Ascending aorta (tissue), 2 donors: ENCODE results near the gene LFNG. TPM values are rescaled to one million over a fixed set of nuclear protein-coding genes. Genes with fewer than 3 reads are reported as not detected.

Experiments
- DNase-seq, 2 donors: peaks; one replicate each; pipeline ENCODE4 v3.0.0-alpha.2; 2019; ENCODE audit warnings: low spot score in 2 of 2
- H3K27ac ChIP-seq, 2 donors: fragments of 200-600 bp; sonication (generic); one replicate each; pipeline ENCODE4 v1.5.1; 2016 to 2017; ENCODE audit warnings: mild to moderate bottlenecking in 1 of 2
- H3K27me3 ChIP-seq: fragments of 200-600 bp; sonication (generic); one replicate; pipeline ENCODE4 v1.5.1; 2017
- H3K36me3 ChIP-seq, 2 donors: fragments of 200-600 bp; sonication (generic); one replicate each; pipeline ENCODE4 v1.5.1; 2016
- H3K4me1 ChIP-seq, 2 donors: fragments of 200-600 bp; sonication (generic); one replicate each; pipeline ENCODE4 v1.5.1; 2016 to 2017; ENCODE audit warnings: mild to moderate bottlenecking in 1 of 2
- H3K4me3 ChIP-seq, 2 donors: fragments of 200-600 bp; sonication (generic); one replicate each; pipeline ENCODE4 v1.5.1; 2016 to 2017; ENCODE audit warnings: mild to moderate bottlenecking in 1 of 2
- H3K9me3 ChIP-seq, 2 donors: fragments of 200-600 bp; sonication (generic); one replicate each; pipeline ENCODE4 v1.5.1; 2016
- intact Hi-C: fragments of 100-400 bp; cut with DNase I; formaldehyde crosslinking; loops from one replicate; pipeline ENCODE4 v1.15.1; 2023
- total RNA-seq: library from RNA; depleted of rRNA; stranded (reverse); fragments of >200 nt; gene quantifications from one replicate; pipeline ENCODE4 v1.1.0, GENCODE V29; 2016
- TF ChIP-seq, protein P1 (sequence below), 3 experiments: fragments of 200-600 bp in 2 of 3; fragments of 450-650 bp in 1 of 3; sonication (generic) in 2 of 3; IDR thresholded peaks; one replicate each; pipeline ENCODE4 v1.5.1; 2016 to 2019; ENCODE audit warnings: antibody characterized with exemption in 3 of 3, mild to moderate bottlenecking in 1 of 3, moderate library complexity in 1 of 3

LFNG gene
- total RNA-seq, 1 donor from 2014 or later, result 102 TPM

GRCh38 chr7:2505401-2505800, 14.2 kb upstream of the LFNG start:
- H3K27me3 ChIP-seq, result no peaks in the 10 kb centered on the region
- H3K4me3 ChIP-seq, result no peak overlapping the region
- TF ChIP-seq, protein P1, sequence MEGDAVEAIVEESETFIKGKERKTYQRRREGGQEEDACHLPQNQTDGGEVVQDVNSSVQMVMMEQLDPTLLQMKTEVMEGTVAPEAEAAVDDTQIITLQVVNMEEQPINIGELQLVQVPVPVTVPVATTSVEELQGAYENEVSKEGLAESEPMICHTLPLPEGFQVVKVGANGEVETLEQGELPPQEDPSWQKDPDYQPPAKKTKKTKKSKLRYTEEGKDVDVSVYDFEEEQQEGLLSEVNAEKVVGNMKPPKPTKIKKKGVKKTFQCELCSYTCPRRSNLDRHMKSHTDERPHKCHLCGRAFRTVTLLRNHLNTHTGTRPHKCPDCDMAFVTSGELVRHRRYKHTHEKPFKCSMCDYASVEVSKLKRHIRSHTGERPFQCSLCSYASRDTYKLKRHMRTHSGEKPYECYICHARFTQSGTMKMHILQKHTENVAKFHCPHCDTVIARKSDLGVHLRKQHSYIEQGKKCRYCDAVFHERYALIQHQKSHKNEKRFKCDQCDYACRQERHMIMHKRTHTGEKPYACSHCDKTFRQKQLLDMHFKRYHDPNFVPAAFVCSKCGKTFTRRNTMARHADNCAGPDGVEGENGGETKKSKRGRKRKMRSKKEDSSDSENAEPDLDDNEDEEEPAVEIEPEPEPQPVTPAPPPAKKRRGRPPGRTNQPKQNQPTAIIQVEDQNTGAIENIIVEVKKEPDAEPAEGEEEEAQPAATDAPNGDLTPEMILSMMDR (IDR thresholded peaks at IDR 0.05), result no peak
- no peaks in the 10 kb centered on the region for H3K36me3 ChIP-seq
- no peak for DNase-seq
- intact Hi-C loops, result no loop called here
- H3K4me1 ChIP-seq, result no peaks in the 10 kb centered on the region
- H3K27ac ChIP-seq, result no peak overlapping the region
- H3K9me3 ChIP-seq, result no peaks in the 10 kb centered on the region

GRCh38 chr7:2507208-2507916, 12.2 kb upstream of the LFNG start:
- TF ChIP-seq, protein P1 (IDR thresholded peaks at IDR 0.05), result no peak
- H3K4me3 ChIP-seq, result no peak overlapping the region
- H3K36me3 ChIP-seq, result no peaks in the 10 kb centered on the region
- H3K27ac ChIP-seq, result no peak overlapping the region
- no peaks in the 10 kb centered on the region for H3K27me3 ChIP-seq
- peaks cover 0 to 4% of the 10 kb centered on the region in 2 donors for H3K4me1 ChIP-seq
- DNase-seq, result no peak
- H3K9me3 ChIP-seq, result no peaks in the 10 kb centered on the region
- intact Hi-C loops, result no loop called here

DNA sequence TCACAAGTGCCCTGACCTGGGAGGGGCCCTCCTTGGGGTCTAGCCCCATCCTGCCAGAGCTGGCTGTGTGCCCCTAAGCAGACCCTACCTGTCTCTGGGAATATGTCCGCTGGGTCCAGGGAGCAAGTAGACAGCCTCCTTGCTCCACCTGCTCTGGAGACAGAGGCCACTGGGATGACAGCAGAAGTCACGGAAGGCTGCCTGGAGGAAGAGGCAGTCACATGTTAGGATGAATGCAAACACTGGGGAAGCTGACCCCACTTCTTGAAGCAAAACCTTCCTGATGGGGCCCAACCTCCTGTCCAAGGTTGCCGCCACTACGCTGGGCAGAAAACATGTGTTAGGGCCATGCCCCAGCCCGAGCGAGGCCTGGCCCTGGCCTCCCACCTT, 11.7 kb upstream of the LFNG start:
- H3K4me3 ChIP-seq, result no peak overlapping the region
- no peaks in the 10 kb centered on the region for H3K27me3 ChIP-seq
- peaks cover 0 to 4% of the 10 kb centered on the region in 2 donors for H3K4me1 ChIP-seq
- H3K9me3 ChIP-seq, result no peaks in the 10 kb centered on the region
- TF ChIP-seq, protein P1 (IDR thresholded peaks at IDR 0.05), result no peak
- intact Hi-C loops, result no loop called here
- no peak for DNase-seq
- no peak overlapping the region for H3K27ac ChIP-seq
- no peaks in the 10 kb centered on the region for H3K36me3 ChIP-seq

- no peak overlapping the region for H3K27ac ChIP-seq
Observed at GRCh38 chr7:2508327-2509215, 11.0 kb upstream of the LFNG start.

DNA sequence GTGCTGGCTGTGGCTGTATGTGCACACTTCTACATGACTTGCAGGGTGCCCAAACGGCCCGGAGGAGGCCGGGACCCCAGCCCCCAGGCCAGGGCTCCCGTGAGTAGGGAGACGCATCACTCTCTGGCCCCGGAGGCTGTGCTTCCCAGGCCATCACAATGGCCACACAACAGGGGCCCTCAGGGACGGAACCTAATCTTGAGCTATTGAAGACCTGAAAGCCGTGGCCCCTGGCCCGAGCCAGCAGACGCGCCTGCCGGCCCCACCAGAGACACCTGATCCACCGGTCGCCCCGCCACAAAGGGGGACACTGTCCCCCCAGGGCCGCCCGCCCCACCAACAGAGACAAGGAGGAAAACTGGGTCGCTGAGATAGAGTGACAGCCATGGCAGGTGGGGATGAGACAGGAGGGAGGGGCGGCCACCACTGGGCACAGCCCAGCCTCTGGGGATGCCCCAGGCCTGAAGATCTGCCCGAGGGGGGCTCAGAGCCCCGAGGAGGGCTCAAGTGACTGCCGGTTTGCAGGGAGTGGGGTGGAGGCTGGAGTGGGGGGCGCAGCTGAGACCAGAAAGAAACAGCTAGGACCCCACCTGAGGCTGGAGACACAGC, 10.2 kb upstream of the LFNG start:
- H3K36me3 ChIP-seq, result no peaks in the 10 kb centered on the region
- H3K4me1 ChIP-seq, result peaks cover 0 to 4% of the 10 kb centered on the region in 2 donors
- no peaks in the 10 kb centered on the region for H3K9me3 ChIP-seq
- no peak overlapping the region for H3K27ac ChIP-seq
- H3K4me3 ChIP-seq, result no peak overlapping the region
- TF ChIP-seq, protein P1 (IDR thresholded peaks at IDR 0.05), result no peak
- DNase-seq, result no peak
- intact Hi-C loops, result no loop called here
- no peaks in the 10 kb centered on the region for H3K27me3 ChIP-seq

More at GRCh38 chr7:2508327-2509215, 11.0 kb upstream of the LFNG start:
- DNase-seq, result no peak
- Histone ChIP-seq H3K9me3 (no peaks in the 10 kb centered on the region), H3K4me1 (peaks cover 0 to 4% of the 10 kb centered on the region in 2 donors), H3K4me3 (no peak overlapping the region), H3K36me3 (no peaks in the 10 kb centered on the region), H3K27me3 (no peaks in the 10 kb centered on the region)
- intact Hi-C loops, result no loop called here
- TF ChIP-seq, protein P1 (IDR thresholded peaks at IDR 0.05), result no peak
